CD4-positive, alpha-beta T cell treated with Interferon alpha-2 for 1 hour (primary cell): Measurements from ENCODE around the gene IL12RB1.

ENCODE experiments used
- DNase-seq, 2 donors: peaks; one replicate each; pipeline ENCODE4 v3.0.0-alpha.2; 2020 to 2022

Gene IL12RB1

GRCh38 chr19:18085702-18086457 is 854 bp downstream of the IL12RB1 start:
- no peak for DNase-seq

GRCh38 chr19:18083929-18084684 is 2.6 kb downstream of the IL12RB1 start:
- no peak for DNase-seq

- no peak for DNase-seq
These were observed 12.5 kb downstream of the IL12RB1 start for GRCh38 chr19:18074192-18074591.

GRCh38 chr19:18073197-18073596 is 13.5 kb downstream of the IL12RB1 start:
- no peak for DNase-seq

- DNase-seq = no peak
These were observed 14.4 kb downstream of the IL12RB1 start for GRCh38 chr19:18072335-18072734.

GRCh38 chr19:18070181-18070580 is 16.6 kb downstream of the IL12RB1 start:
- no peak for DNase-seq

GRCh38 chr19:18069383-18069782 is 17.4 kb downstream of the IL12RB1 start:
- no peak for DNase-seq

GRCh38 chr19:18068395-18068794 is 18.3 kb downstream of the IL12RB1 start:
- no peak for DNase-seq

GRCh38 chr19:18065173-18065495 is 21.6 kb downstream of the IL12RB1 start:
- no peak for DNase-seq

GRCh38 chr19:18063463-18063862 is 23.3 kb downstream of the IL12RB1 start:
- DNase-seq = no peak

GRCh38 chr19:18062028-18062427 is 24.7 kb downstream of the IL12RB1 start:
- no peak for DNase-seq

- DNase-seq = no peak
These were observed 26.3 kb downstream of the IL12RB1 start for GRCh38 chr19:18060472-18060871.

- DNase-seq = no peak
These were observed 26.8 kb downstream of the IL12RB1 start for GRCh38 chr19:18059902-18060301.

GRCh38 chr19:18059297-18059696 is 27.4 kb downstream of the IL12RB1 start:
- no peak for DNase-seq

- DNase-seq = peak; percentile 79 to 86
These were observed 28.3 kb downstream of the IL12RB1 start for GRCh38 chr19:18058208-18059009.

GRCh38 chr19:18057557-18057956 is 29.2 kb downstream of the IL12RB1 start:
- no peak for DNase-seq

- DNase-seq = no peak
These were observed 30.8 kb downstream of the IL12RB1 start for GRCh38 chr19:18055967-18056366.

- no peak for DNase-seq
These were observed 33.0 kb downstream of the IL12RB1 start for GRCh38 chr19:18053576-18054219.

GRCh38 chr19:18051887-18052286 is 34.8 kb downstream of the IL12RB1 start:
- no peak for DNase-seq

- no peak for DNase-seq
These were observed 37.3 kb downstream of the IL12RB1 start for GRCh38 chr19:18049385-18049784.

GRCh38 chr19:18046059-18046718 is 40.5 kb downstream of the IL12RB1 start:
- DNase-seq = no peak

GRCh38 chr19:18045307-18046050 is 41.3 kb downstream of the IL12RB1 start:
- no peak for DNase-seq
